OCI-LY7 (cell line): Measurements from ENCODE around the gene LIMK2.
"Not testable (repeated sequence)": the region's sequence is repeated elsewhere in the genome, so short reads cannot be mapped to it uniquely, and the experiment has no call there.

Source experiments
- EZH2phosphoT487 ChIP-seq: fragments of 200-600 bp; sonication (generic); IDR thresholded peaks from 2 replicates; pipeline ENCODE4 v1.6.1; 2018; ENCODE audit warnings: low read depth, borderline replicate concordance, mild to moderate bottlenecking, mixed run types, antibody characterized with exemption, low read length, moderate library complexity, mixed read lengths
- TF ChIP-seq, protein P1 (sequence below): fragments of 200-600 bp; sonication (generic); conservative IDR thresholded peaks from 2 replicates; pipeline ENCODE4 v1.5.1; 2014; ENCODE audit warnings: mild to moderate bottlenecking, antibody characterized with exemption, low read length, moderate library complexity, mixed read lengths

DNA sequence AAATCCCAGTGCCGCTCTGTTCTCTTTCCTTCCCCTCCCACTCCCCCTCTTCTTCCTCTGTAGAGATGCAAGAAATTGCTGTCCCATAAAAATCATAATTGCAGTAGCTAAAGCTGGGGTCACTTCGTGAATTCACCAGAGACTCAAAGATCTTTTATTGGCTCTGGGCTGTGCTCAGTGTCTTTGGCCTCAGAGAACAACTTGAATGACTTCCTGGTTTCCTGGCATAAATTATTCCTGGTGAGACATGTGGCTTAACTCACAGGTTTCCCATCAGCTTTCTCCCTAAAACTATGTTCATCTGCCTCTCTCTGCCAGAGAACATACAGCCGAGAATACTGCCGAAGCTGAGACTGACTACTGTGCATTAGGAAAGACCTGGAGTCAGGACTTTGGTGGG lies 7.0 kb upstream of the LIMK2 start:
- TF ChIP-seq, protein P1, sequence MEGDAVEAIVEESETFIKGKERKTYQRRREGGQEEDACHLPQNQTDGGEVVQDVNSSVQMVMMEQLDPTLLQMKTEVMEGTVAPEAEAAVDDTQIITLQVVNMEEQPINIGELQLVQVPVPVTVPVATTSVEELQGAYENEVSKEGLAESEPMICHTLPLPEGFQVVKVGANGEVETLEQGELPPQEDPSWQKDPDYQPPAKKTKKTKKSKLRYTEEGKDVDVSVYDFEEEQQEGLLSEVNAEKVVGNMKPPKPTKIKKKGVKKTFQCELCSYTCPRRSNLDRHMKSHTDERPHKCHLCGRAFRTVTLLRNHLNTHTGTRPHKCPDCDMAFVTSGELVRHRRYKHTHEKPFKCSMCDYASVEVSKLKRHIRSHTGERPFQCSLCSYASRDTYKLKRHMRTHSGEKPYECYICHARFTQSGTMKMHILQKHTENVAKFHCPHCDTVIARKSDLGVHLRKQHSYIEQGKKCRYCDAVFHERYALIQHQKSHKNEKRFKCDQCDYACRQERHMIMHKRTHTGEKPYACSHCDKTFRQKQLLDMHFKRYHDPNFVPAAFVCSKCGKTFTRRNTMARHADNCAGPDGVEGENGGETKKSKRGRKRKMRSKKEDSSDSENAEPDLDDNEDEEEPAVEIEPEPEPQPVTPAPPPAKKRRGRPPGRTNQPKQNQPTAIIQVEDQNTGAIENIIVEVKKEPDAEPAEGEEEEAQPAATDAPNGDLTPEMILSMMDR, result not testable (repeated sequence)
- not testable (repeated sequence) for TF ChIP-seq EZH2phosphoT487
